Fibroblast of lung (primary cell): Measurements from ENCODE around the gene LCN2.

ENCODE experiments used
- EZH2 ChIP-seq: IDR thresholded peaks from 2 replicates; pipeline ENCODE4 v1.5.1; 2012; ENCODE audit warnings: low read length, control low read depth, mild to moderate bottlenecking; ENCODE audit errors: missing control alignments
- TF ChIP-seq, protein P1 (sequence below), 2 donors: IDR thresholded peaks in 1 of 2; conservative IDR thresholded peaks in 1 of 2; 1 replicate in 1 of 2; 2 replicates in 1 of 2; pipeline ENCODE4 v1.5.1; 2011 to 2012; ENCODE audit warnings: low read length in 2 of 2, control low read depth in 1 of 2, inconsistent platforms in 1 of 2, low read depth in 1 of 2, mild to moderate bottlenecking in 1 of 2

GRCh38 chr9:128121924-128122808 lies 27.1 kb upstream of the LCN2 start:
- TF ChIP-seq, protein P1, sequence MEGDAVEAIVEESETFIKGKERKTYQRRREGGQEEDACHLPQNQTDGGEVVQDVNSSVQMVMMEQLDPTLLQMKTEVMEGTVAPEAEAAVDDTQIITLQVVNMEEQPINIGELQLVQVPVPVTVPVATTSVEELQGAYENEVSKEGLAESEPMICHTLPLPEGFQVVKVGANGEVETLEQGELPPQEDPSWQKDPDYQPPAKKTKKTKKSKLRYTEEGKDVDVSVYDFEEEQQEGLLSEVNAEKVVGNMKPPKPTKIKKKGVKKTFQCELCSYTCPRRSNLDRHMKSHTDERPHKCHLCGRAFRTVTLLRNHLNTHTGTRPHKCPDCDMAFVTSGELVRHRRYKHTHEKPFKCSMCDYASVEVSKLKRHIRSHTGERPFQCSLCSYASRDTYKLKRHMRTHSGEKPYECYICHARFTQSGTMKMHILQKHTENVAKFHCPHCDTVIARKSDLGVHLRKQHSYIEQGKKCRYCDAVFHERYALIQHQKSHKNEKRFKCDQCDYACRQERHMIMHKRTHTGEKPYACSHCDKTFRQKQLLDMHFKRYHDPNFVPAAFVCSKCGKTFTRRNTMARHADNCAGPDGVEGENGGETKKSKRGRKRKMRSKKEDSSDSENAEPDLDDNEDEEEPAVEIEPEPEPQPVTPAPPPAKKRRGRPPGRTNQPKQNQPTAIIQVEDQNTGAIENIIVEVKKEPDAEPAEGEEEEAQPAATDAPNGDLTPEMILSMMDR (conservative IDR thresholded peaks at IDR 0.05 in 1 of 2, IDR thresholded peaks at IDR 0.05 in 1 of 2; ENCODE audit: low read depth in 1 of 2, low read length in 2 of 2), result no peak
- TF ChIP-seq EZH2, result no peak
